ENCODE results near the gene RAPGEF6.
"Not testable (repeated sequence)": the region's sequence is repeated elsewhere in the genome, so short reads cannot be mapped to it uniquely, and the experiment has no call there.

The RAPGEF6 gene

DNA sequence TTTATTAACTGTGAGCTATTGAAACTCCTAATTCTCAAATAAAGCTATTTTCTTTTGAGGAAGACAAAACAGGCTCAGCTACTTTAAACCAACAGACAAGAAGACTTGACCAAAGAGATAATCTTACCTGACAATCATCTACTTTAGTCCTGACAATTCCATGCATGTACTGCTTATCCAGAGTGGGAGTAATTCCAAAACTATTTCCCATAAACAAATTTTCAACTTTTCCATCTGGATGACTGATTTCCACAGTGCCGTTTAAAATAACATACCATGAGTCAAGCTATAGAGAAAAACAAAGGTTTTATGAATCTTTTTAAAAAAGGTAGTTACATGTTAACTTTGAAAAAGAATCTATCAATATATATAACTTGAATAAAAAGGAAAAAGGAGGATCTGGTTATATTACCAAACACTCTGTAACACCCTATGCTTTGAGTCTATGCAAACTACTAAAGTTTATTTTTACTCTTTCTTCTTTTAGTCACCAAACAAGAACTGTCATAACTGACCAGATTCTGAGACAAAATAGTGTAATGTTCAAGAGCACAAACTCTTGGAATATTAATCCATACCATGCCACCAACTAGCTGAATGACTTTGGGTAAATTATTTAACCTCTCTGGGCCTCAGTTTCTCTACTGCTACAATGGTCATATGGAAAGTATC is 129.7 kb downstream of the RAPGEF6 start:
- DNase-seq: no peak
- TF ChIP-seq POLR2A (IDR thresholded peaks at IDR 0.05; ENCODE audit: low read length) (no peak), GATA1 (IDR thresholded peaks at IDR 0.05; ENCODE audit: low read depth, low read length) (no peak)

DNA sequence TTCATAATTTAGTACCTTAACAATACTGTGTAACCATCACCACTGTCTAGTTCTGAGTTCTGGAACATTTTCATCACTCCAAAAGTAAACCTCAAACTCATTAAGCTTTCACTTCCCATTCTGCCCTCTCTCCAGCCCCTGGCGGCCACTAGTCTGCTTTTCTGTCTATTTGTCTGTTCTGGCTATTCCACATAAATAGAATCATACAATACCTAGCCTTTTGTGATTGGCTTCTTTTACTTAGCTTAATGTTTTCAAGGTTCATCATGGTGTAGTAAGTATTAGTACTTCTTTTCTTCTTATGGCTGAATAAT is 138.7 kb downstream of the RAPGEF6 start:
- DNase-seq: no peak
- TF ChIP-seq POLR2A (IDR thresholded peaks at IDR 0.05; ENCODE audit: low read length) (no peak), GATA1 (IDR thresholded peaks at IDR 0.05; ENCODE audit: low read depth, low read length) (no peak)

DNA sequence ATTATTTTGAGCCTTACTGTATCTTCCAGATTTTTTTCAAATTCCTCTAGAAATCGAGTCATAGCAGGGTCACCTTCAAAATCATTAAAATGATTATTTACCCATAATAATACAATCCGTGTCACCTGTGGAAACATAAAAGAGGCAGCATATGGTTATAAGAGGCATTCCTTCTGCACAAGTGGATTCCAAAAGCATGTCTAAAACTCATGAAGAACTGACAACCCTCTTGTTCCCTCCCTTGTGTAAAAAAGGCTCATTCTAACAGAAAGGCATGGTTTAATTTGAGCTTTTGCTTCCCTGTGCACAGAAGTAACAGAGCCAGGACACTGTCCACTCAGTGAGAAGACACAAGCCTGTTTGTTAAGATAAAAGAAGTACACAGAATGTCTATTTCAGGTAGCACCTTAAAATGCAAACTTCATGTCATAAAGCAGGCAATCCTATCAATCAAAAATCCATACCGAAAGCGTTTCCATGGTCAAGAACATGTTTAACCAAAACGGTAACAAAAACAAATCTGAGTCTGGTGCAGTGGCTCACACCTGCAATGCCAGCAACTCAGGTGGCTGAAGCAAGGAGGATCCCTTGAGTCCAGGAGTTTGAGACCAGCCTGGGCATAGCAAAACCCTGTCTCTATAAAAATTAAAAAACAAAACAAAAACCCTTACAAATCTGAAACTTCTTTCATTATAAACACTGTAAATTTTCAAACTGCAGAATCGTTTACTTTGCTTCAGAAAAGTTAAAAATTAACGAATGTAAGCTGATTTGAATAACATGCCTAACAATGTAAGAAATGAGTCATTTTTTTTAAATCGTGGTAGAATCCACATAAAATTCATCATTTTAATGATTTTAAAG is 139.3 kb downstream of the RAPGEF6 start:
- no peak for TF ChIP-seq GATA1 (IDR thresholded peaks at IDR 0.05; ENCODE audit: low read depth, low read length)
- TF ChIP-seq POLR2A (IDR thresholded peaks at IDR 0.05; ENCODE audit: low read length): no peak
- no peak for DNase-seq

DNA sequence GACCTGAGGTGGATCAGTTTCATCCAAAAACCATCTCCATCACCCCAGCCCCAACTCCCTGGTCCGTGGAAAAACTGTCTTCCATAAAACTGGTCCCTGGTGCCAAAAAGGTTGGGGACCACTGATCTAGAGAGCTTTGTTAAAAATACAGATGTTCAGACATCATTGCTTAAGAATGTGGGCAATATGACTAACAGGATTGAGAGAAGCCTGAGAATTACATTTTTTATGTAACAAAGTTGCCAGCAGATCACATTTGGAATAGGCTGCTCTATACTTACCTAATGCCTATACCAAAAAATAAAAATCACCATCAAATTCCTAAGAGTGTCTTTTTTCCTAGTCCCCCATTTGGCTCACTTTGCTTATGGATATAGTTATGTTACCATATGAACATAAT is 143.3 kb downstream of the RAPGEF6 start:
- DNase-seq: no peak
- TF ChIP-seq GATA1 (IDR thresholded peaks at IDR 0.05; ENCODE audit: low read depth, low read length) (no peak), POLR2A (IDR thresholded peaks at IDR 0.05; ENCODE audit: low read length) (no peak)

DNA sequence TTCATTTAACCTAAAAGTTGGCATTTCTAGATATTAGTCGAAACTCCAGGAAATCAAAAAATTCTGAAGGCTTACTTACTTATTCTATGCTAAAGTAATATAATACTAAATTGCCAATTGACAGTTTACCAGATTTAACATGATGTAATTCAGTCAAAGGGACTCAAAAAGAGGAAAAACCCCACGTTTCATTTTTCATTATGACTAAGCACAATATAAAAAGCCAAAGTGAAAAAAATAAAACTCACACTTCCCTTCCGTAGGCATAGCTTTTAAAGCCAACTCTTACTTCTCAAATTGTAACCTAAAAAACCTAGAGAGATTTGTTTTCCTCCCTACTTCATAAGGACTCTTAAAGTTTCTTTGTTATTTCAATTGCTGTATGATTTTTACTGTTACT is 146.6 kb downstream of the RAPGEF6 start:
- TF ChIP-seq GATA1 (IDR thresholded peaks at IDR 0.05; ENCODE audit: low read depth, low read length) (no peak), POLR2A (IDR thresholded peaks at IDR 0.05; ENCODE audit: low read length) (no peak)
- no peak for DNase-seq

DNA sequence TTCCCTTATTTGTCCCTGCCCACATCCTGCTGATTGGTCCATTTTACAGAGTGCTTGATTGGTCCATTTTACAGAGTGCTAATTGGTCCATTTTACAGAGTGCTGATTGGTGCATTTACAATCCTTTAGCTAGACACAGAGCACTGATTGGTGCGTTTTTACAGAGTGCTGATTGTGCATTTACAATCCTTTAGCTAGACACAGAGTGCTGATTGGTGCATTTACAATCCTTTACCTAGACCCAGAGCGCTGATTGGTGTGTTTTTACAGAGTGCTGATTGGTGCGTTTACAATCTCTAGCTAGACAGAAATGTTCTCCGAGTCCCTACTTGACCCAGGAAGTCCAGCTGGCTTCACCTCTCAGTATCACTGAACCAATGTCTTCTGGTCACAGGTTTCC is 147.7 kb downstream of the RAPGEF6 start:
- DNase-seq: not testable (repeated sequence)

DNA sequence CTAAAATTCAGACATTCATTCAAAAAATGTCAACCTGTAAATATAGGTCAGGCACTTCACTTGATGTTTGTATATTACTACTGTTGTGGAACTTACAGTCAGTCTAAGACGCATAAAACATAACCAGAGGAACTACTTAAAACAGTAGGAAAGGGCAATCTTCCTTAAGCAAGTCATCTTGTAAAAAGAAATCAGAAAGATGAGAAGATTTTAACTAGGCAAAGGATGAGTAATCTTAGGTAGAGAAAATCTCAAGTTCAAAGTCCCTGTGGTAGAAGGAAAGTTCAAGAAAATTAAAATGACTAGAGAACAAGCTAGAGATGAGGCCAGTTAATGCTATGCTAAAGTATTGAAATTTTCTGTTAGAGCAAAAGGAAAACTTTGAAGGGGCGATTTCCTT is 152.4 kb downstream of the RAPGEF6 start:
- no peak for DNase-seq
- TF ChIP-seq POLR2A (IDR thresholded peaks at IDR 0.05; ENCODE audit: low read length) (no peak), GATA1 (IDR thresholded peaks at IDR 0.05; ENCODE audit: low read depth, low read length) (no peak)

DNA sequence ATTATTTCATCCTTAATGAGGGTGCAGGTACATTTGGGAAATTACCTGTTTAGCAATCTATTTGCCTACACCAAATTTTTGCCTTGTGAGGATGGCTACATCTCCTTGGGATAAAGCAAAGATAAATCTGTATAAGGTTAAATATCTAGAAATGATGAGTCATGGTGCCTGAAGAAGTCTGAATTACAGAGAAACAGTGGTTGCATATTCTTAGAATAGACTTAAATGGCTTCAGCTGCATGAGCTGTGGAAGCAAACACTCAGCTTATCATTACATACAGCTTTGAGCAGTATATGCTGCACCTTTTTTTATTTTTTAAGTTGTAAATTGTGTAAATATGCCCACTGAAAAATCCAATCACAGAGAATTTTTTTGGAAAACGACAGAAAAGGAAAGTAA is 153.5 kb downstream of the RAPGEF6 start:
- DNase-seq: no peak
- TF ChIP-seq GATA1 (IDR thresholded peaks at IDR 0.05; ENCODE audit: low read depth, low read length): no peak
- TF ChIP-seq POLR2A (IDR thresholded peaks at IDR 0.05; ENCODE audit: low read length): no peak

DNA sequence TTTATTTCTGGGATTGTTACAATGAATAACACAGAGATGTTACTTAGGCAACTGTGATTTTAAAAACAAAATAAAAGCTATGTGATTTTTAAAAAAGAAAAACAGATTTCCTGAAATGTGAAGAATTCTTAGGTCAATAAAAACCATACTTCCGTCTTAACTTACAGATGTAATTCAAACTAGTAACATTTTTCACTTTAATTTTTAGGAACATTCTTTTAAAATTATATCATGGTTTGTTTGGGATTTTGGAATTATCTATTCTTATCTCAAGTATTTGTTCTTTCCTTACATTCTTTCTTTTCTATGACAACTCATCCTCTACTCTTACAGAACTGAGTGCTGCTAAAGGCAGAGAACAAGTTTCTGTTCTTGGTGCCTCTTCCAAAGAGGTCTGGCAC is 159.5 kb downstream of the RAPGEF6 start:
- TF ChIP-seq GATA1 (IDR thresholded peaks at IDR 0.05; ENCODE audit: low read depth, low read length) (no peak), POLR2A (IDR thresholded peaks at IDR 0.05; ENCODE audit: low read length) (no peak)
- no peak for DNase-seq

DNA sequence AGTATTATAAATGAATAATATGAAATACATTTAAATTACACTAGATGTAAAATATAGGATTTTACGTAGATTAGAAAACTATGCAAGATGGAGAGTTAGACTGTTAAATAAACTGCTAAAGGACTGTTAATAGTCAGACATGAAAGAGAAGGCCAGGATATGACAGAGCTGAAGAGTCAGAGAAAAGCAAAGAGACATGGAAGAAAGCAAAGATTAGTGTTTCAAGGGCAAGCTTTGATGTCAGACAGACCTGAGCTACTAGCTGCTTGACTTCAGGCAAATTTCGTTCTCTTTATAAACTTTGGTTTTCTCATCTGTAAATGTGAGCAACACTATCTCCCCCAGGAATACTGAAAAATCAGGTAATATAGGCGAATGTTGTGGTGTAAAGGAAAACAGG is 161.3 kb downstream of the RAPGEF6 start:
- TF ChIP-seq POLR2A (IDR thresholded peaks at IDR 0.05; ENCODE audit: low read length) (no peak), GATA1 (IDR thresholded peaks at IDR 0.05; ENCODE audit: low read depth, low read length) (no peak)
- no peak for DNase-seq

DNA sequence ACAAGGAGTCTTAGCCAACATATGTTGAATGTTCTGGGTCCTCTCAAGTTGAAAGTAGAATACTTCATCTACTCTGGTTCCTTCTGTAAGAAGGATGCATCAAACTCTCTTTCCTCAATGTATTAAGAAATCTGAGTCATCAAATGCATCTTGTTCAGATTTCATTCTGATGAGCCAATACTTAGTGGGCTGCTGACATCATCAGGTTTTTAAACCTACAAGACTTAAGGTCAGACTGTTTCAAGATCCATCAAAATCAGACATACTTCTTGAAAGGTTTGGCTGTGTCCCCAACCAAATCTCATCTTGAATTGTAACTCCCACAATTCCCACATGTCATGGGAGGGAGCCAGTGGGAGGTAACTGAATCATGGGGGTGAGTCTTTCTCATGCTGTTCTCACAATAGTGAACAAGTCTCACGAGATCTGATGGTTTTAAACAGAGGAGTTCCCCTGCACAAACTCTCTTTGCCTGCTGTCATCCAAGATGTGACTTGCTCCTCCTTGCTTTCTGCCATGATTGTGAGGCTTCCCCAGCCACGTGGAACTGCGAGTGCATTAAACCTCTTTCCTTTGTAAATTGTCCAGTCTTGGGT is 168.8 kb downstream of the RAPGEF6 start:
- TF ChIP-seq GATA1 (IDR thresholded peaks at IDR 0.05; ENCODE audit: low read depth, low read length) (no peak), POLR2A (IDR thresholded peaks at IDR 0.05; ENCODE audit: low read length) (no peak)
- peak in 1 of 2 experiments; percentile 6 for DNase-seq

DNA sequence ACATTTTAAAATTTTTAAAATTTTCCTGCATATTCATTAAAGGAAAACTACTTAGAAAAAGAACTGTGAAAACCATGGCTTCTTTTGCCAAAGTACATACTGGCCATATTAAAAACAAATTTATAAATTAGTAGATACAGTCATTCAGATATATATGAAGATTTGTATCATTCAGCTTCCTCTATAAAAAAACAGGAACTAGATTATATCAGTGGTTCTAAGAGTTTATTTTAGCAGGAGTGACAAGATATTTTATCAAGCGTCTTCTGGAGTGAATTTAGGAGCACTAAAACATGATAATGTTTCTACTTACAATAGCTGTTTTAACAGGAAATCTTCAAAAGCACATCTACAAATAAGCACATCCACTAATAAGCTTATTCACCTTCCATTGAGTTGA is 171.4 kb downstream of the RAPGEF6 start:
- DNase-seq: no peak

DNA sequence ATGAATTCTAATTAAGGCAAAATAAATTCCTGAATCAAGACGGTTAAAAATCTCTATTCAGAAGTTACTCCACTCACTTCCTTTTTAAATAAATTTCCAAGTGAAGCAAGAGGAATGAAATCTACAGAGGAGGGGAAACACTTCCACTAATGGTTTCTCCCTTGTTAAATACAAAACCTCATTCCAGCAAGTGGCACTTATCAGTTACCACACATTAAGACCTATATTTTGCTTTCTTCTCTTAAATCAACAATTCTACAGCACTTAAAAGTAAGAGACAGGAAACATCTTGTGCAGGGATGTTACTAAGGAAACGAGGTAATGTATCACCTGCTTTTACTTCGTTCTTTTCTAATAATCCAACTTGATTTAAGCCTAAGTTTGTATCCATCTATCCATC is 172.6 kb downstream of the RAPGEF6 start:
- DNase-seq: no peak
- TF ChIP-seq POLR2A (IDR thresholded peaks at IDR 0.05; ENCODE audit: low read length): no peak
- no peak for TF ChIP-seq GATA1 (IDR thresholded peaks at IDR 0.05; ENCODE audit: low read depth, low read length)

More for the DNA sequence above, 171.4 kb downstream of the RAPGEF6 start:
- TF ChIP-seq POLR2A (IDR thresholded peaks at IDR 0.05; ENCODE audit: low read length): no peak
- no peak for TF ChIP-seq GATA1 (IDR thresholded peaks at IDR 0.05; ENCODE audit: low read depth, low read length)

DNA sequence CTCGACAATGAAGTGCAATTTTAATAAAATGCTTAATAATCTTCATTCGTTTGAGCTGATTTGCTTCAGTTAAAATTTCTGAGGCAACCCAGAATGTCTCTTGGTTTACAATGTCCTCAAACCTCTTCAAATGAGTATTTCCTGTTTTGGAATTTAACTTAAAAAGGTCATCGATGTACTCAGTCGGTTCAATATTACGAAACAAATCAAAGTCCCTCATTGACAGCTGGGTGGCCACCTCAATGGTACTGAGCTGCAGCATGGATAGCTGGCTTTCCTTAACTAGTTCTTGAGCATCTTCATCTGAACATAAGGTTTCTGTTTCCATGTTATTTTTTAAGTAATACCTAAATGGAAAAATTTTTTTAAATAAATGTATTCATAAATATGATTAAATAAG is 173.3 kb downstream of the RAPGEF6 start:
- no peak for DNase-seq
- no peak for TF ChIP-seq GATA1 (IDR thresholded peaks at IDR 0.05; ENCODE audit: low read depth, low read length)

Data from erythroblast (primary cell).